Measurements from ENCODE around the gene MACROD1. TPM values are rescaled to one million over a fixed set of nuclear protein-coding genes. Genes with fewer than 3 reads are reported as not detected.

Gene MACROD1
- total RNA-seq, 2 donors from 2014 or later, result 33.5 to 68.2 TPM

- 81% methylated on average over 18 of the region's 18 CpGs for WGBS
- Histone ChIP-seq H3K4me3 (no peak overlapping the region), H3K27me3 (replicated peaks; ENCODE audit: insufficient read depth) (no peaks in the 10 kb centered on the region), H3K27ac (peak overlapping the region in 1 of 2 donors; percentile 43), H3K36me3 (peaks cover 0 to 5% of the 10 kb centered on the region in 2 donors), H3K4me1 (replicated peaks) (no peaks in the 10 kb centered on the region), H3K9me3 (no peaks in the 10 kb centered on the region)
- DNase-seq (ENCODE audit: low spot score), result no peak
- intact Hi-C loops (cut with DNase I), result loop anchor here (5.0 kb wide), 1 partner anchor 93 kb away; the partner anchor contains the start of gene CATSPERZ
- TF ChIP-seq POLR2AphosphoS5 (IDR thresholded peaks at IDR 0.05) (no peak), CTCF (IDR thresholded peaks at IDR 0.05) (no peak), POLR2A (IDR thresholded peaks at IDR 0.05) (no peak)
These were observed 43.1 kb upstream of the MACROD1 start for GRCh38 chr11:64208796-64209562.

- H3K27me3 ChIP-seq (replicated peaks; ENCODE audit: insufficient read depth), result no peaks in the 10 kb centered on the region
- WGBS, result 87% methylated on average over 23 of the region's 23 CpGs
- no peak overlapping the region for H3K4me3 ChIP-seq
- peak overlapping the region; percentile 43 to 61 for H3K27ac ChIP-seq
- intact Hi-C loops (cut with DNase I), result loop anchor here (5.0 kb wide), 1 partner anchor 94 kb away; the partner anchor contains the start of gene CATSPERZ
- peaks cover 5% of the 10 kb centered on the region in 2 donors for H3K36me3 ChIP-seq
- H3K4me1 ChIP-seq (replicated peaks), result no peaks in the 10 kb centered on the region
- no peak for TF ChIP-seq POLR2AphosphoS5 (IDR thresholded peaks at IDR 0.05)
- no peak for TF ChIP-seq POLR2A (IDR thresholded peaks at IDR 0.05)
- TF ChIP-seq CTCF (IDR thresholded peaks at IDR 0.05), result no peak
- H3K9me3 ChIP-seq, result no peaks in the 10 kb centered on the region
- DNase-seq (ENCODE audit: low spot score), result no peak
These were observed 42.3 kb upstream of the MACROD1 start for GRCh38 chr11:64208086-64208795.

GRCh38 chr11:64207256-64208085 lies 41.6 kb upstream of the MACROD1 start:
- H3K36me3 ChIP-seq, result peaks cover 5 to 8% of the 10 kb centered on the region in 2 donors
- no peaks in the 10 kb centered on the region for H3K4me1 ChIP-seq (replicated peaks)
- intact Hi-C loops (cut with DNase I), result loop anchor here (5.0 kb wide), 1 partner anchor 95 kb away; the partner anchor contains the start of gene CATSPERZ
- no peaks in the 10 kb centered on the region for H3K9me3 ChIP-seq
- H3K27ac ChIP-seq, result peak overlapping the region; percentile 43 to 61
- no peaks in the 10 kb centered on the region for H3K27me3 ChIP-seq (replicated peaks; ENCODE audit: insufficient read depth)
- peak overlapping the region; percentile 10 to 19 for H3K4me3 ChIP-seq
- TF ChIP-seq CTCF (IDR thresholded peaks at IDR 0.05), result no peak
- TF ChIP-seq POLR2AphosphoS5 (IDR thresholded peaks at IDR 0.05), result no peak
- no peak for TF ChIP-seq POLR2A (IDR thresholded peaks at IDR 0.05)
- WGBS, result 75% methylated on average over 28 of the region's 30 CpGs
- no peak for DNase-seq (ENCODE audit: low spot score)

- H3K36me3 ChIP-seq, result peaks cover 5 to 8% of the 10 kb centered on the region in 2 donors
- intact Hi-C loops (cut with DNase I), result loop anchor here (5.0 kb wide), 1 partner anchor 96 kb away; the partner anchor contains the start of gene CATSPERZ
- peak within 1 kb of the TSS; percentile 10 to 19 for H3K4me3 ChIP-seq
- peak within 1 kb of the TSS; percentile 24 to 43 for H3K27ac ChIP-seq
- no peak for TF ChIP-seq POLR2AphosphoS5 (IDR thresholded peaks at IDR 0.05)
- no peak for TF ChIP-seq CTCF (IDR thresholded peaks at IDR 0.05)
- no peak for TF ChIP-seq POLR2A (IDR thresholded peaks at IDR 0.05)
- 80% methylated on average over 27 of the region's 27 CpGs for WGBS
- H3K27me3 ChIP-seq (replicated peaks; ENCODE audit: insufficient read depth), result no peaks in the 10 kb centered on the region
- no peaks in the 10 kb centered on the region for H3K4me1 ChIP-seq (replicated peaks)
- no peaks in the 10 kb centered on the region for H3K9me3 ChIP-seq
- no peak for DNase-seq (ENCODE audit: low spot score)
These were observed 40.7 kb upstream of the MACROD1 start, which contains the start of gene FERMT3 for GRCh38 chr11:64206457-64207255. FERMT3 (plus strand) TSS chr11:64206721; CDS start chr11:64207365, 644 bp downstream.

All from prostate gland (tissue), 2 donors.